Astrocyte of the spinal cord (primary cell): Measurements from ENCODE around the gene KCNIP3.

ENCODE experiments used
- DNase-seq: peaks from one replicate; pipeline ENCODE4 v3.0.0; 2011; ENCODE audit warnings: low read depth, low spot score
- H3K4me3 ChIP-seq: 2 replicates; pipeline ENCODE4 v1.5.1; 2011; ENCODE audit warnings: low read depth, mild to moderate bottlenecking, low read length, moderate library complexity
- CTCF ChIP-seq: IDR thresholded peaks from 2 replicates; pipeline ENCODE4 v1.5.1; 2012; ENCODE audit warnings: low read depth, mild to moderate bottlenecking, low read length, inconsistent platforms
- in situ Hi-C: cut with HindIII; loops from 2 replicates; pipeline ENCODE4 v1.10.0; 2017; ENCODE audit warnings: low sequenced_read_pairs

KCNIP3 gene

GRCh38 chr2:95380731-95381130 is 83.6 kb downstream of the KCNIP3 start:
- TF ChIP-seq CTCF, result no peak
- in situ Hi-C loops, result no loop called here
- DNase-seq, result no peak
- H3K4me3 ChIP-seq, result no peak overlapping the region

- no peak overlapping the region for H3K4me3 ChIP-seq
- no peak for DNase-seq
- no peak for TF ChIP-seq CTCF
Measured at GRCh38 chr2:95381212-95382191, 84.4 kb downstream of the KCNIP3 start.

GRCh38 chr2:95382192-95382591 is 85.0 kb downstream of the KCNIP3 start:
- in situ Hi-C loops, result no loop called here
- no peak for DNase-seq
- no peak for TF ChIP-seq CTCF
- no peak overlapping the region for H3K4me3 ChIP-seq

More at GRCh38 chr2:95381212-95382191, 84.4 kb downstream of the KCNIP3 start:
- in situ Hi-C loops, result no loop called here

GRCh38 chr2:95382686-95383634 is 85.8 kb downstream of the KCNIP3 start:
- DNase-seq, result no peak
- in situ Hi-C loops, result no loop called here
- no peak overlapping the region for H3K4me3 ChIP-seq
- TF ChIP-seq CTCF, result no peak

- no peak for TF ChIP-seq CTCF
- no peak overlapping the region for H3K4me3 ChIP-seq
- in situ Hi-C loops, result no loop called here
- DNase-seq, result no peak
Measured at GRCh38 chr2:95383635-95384027, 86.5 kb downstream of the KCNIP3 start.

GRCh38 chr2:95384854-95385569 is 87.9 kb downstream of the KCNIP3 start:
- DNase-seq, result no peak
- no peak for TF ChIP-seq CTCF
- in situ Hi-C loops, result no loop called here
- no peak overlapping the region for H3K4me3 ChIP-seq
